Heart right ventricle (tissue), 16 donors: ENCODE measurements around the gene LRRC74A. TPM values are rescaled to one million over a fixed set of nuclear protein-coding genes. Genes with fewer than 3 reads are reported as not detected.

Experiments
- ATAC-seq, 8 donors: fragments of 200-7000 bp; cut with Tn5 transposase; one replicate each; pipeline ENCODE4 v1.9.1; 2020; ENCODE audit warnings: mild to moderate bottlenecking in 8 of 8, moderate library complexity in 8 of 8, moderate number of reproducible peaks in 1 of 8
- DNase-seq, 2 donors: peaks; one replicate each; pipeline ENCODE4 v3.0.0-alpha.2; 2020
- H3K27ac ChIP-seq, 10 donors: fragments of 200-600 bp; sonication (generic) in 2 of 10; one replicate each; pipeline versions ENCODE4 v1.5.0 to v1.8.0; 2020 to 2022; ENCODE audit warnings: mild to moderate bottlenecking in 3 of 10
- H3K27me3 ChIP-seq, 7 donors: fragments of 200-600 bp; one replicate each; pipeline ENCODE4 v1.8.0; 2021 to 2022; ENCODE audit warnings: mild to moderate bottlenecking in 2 of 7
- H3K36me3 ChIP-seq, 9 donors: fragments of 200-600 bp; sonication (generic) in 1 of 9; one replicate each; pipeline versions ENCODE4 v1.5.0 to v1.8.0; 2020 to 2022; ENCODE audit warnings: mild to moderate bottlenecking in 2 of 9
- H3K4me1 ChIP-seq, 9 donors: fragments of 200-600 bp; sonication (generic) in 1 of 9; one replicate each; pipeline versions ENCODE4 v1.5.0 to v1.8.0; 2020 to 2022; ENCODE audit warnings: mild to moderate bottlenecking in 4 of 9
- H3K4me3 ChIP-seq, 10 donors: fragments of 200-600 bp; sonication (generic) in 2 of 10; one replicate each; pipeline versions ENCODE4 v1.5.0 to v1.8.0; 2020 to 2022; ENCODE audit warnings: mild to moderate bottlenecking in 7 of 10, moderate library complexity in 2 of 10
- H3K9me3 ChIP-seq, 11 donors: fragments of 200-600 bp in 10 of 11; sonication (generic) in 2 of 11; one replicate each; pipeline versions ENCODE4 v1.5.0 to v1.8.0; 2013 to 2022; ENCODE audit warnings: mild to moderate bottlenecking in 2 of 11, control low read depth in 1 of 11, moderate library complexity in 1 of 11
- WGBS, 2 donors: extraction: QIAGEN DNeasy Blood & Tissue Kit; methylation state at CpG; one replicate each; pipeline ENCODE4 v1.1.7; 2013; ENCODE audit warnings: inconsistent platforms in 1 of 2; 5-methylcytosine and 5-hydroxymethylcytosine counted together
- intact Hi-C, 10 donors: fragments of 100-400 bp; cut with DNase I; formaldehyde crosslinking; loops; one replicate each; pipeline versions ENCODE4 v1.11.1 to v1.14.2; 2022
- long read RNA-seq, 3 donors: library from polyadenylated mRNA; unstranded; transcript quantifications; one replicate each; pipeline ENCODE4 v2.0.0, GENCODE V29; 2020 to 2021
- polyA plus RNA-seq, 2 donors: library from polyadenylated mRNA; stranded (reverse); fragments of 200-250 nt; gene quantifications; one replicate each; pipeline ENCODE4 v1.2.3, GENCODE V29; 2013
- total RNA-seq, 10 donors: library from RNA; stranded (reverse); fragmentation: NEBNext Ultra II Directional in 3 of 10; extraction: Animal tissue kit (Norgen Biotek cat#: 25700) in 3 of 10; gene quantifications; one replicate each; pipeline versions ENCODE4 v1.2.1 to v1.2.4, GENCODE V29; 2021 to 2023
- TF ChIP-seq, protein P1 (sequence below), 9 donors: fragments of 200-600 bp; sonication (generic) in 2 of 9; IDR thresholded peaks; one replicate each; pipeline versions ENCODE4 v1.5.0 to v1.8.0; 2021 to 2022; ENCODE audit warnings: antibody characterized with exemption in 9 of 9, mild to moderate bottlenecking in 5 of 9, moderate library complexity in 1 of 9
- donor health status: Arrhythmogenic right ventricular cardiomyopathy.
- donor health status: ischemic (EF 13 %, LVEDD 7.1; RV severe dilation, severe dysfunction).
- donor health status: healthy with polysubstance abuse.
- donor health status: DM: no; HTN: yes; CAD: no.
- donor health status: DM: no; HTN: no; CAD: no.
- donor health status: ischemic (EF 25% LVEDD 6.9; RV normal size, moderate dysfunction).
- donor health status: ischemic (EF 25% LVEDD 5.7; RV mildly dilated, moderate dysfunction).
- donor health status: healthy.
- donor health status: DM: yes; HTN: yes; CAD: no.
- donor health status: Ischemic cardiomyopathy.
- donor health status: ischemic (EF 35%, LVEDD 5.7; RV mildly dilated, moderate dysfunction).
- donor health status: nonischemic (EF 11% LVEDD 7.7; RV severe dilation, severe dysfunction).
- donor health status: DM: yes; HTN: yes; CAD: no.
- donor health status: PGD.
- donor health status: ischemic (EF 29% LVEDD 5.4; RV normal size, mild dysfunction).
- donor health status: nonischemic (EF 23%, LVEDD 6.1; RV moderate dilation, normal function).

LRRC74A gene
- total RNA-seq (not detected), polyA plus RNA-seq (not detected)
- long read RNA-seq, donor 1: 0 reads
- long read RNA-seq, donor 2: 0 reads
- long read RNA-seq, donor 3: 0 reads

DNA sequence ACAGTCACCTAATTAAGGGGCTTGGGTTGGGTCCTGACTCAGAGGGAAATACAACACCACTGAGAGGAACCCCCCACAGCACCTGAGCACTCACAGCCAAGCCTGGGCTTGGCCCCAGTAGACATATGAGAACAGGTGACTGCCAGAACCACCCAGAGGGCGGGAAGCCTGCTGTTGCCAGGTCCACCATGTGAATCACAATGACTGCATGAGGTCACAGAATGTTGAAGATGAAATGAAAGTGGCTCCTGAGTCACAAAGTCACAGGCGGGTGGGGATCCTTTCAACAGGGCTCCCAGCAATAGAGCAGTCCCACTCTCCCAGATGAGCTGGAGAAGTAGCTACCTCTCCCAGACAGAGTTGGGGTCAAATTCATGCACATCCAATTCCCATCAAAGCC lies at the start of gene LRRC74A:
Gene LRRC74A, plus strand, starts transcription at position 287 of the 400 bp plus-strand sequence. CDS start 290 bp downstream, outside the sequence.
- intact Hi-C loops: no loop called here
- Histone ChIP-seq H3K36me3 (no peaks in the 10 kb centered on the region), H3K27ac (peak within 1 kb of the TSS in 3 of 10 donors; percentile 81 to 85 (median 82)), H3K4me1 (peaks cover 0 to 38% (median 22%) of the 10 kb centered on the region in 9 donors), H3K4me3 (no peak within 1 kb of the TSS), H3K9me3 (no peaks in the 10 kb centered on the region), H3K27me3 (no peaks in the 10 kb centered on the region)
- no peak for ATAC-seq
- TF ChIP-seq, protein P1, sequence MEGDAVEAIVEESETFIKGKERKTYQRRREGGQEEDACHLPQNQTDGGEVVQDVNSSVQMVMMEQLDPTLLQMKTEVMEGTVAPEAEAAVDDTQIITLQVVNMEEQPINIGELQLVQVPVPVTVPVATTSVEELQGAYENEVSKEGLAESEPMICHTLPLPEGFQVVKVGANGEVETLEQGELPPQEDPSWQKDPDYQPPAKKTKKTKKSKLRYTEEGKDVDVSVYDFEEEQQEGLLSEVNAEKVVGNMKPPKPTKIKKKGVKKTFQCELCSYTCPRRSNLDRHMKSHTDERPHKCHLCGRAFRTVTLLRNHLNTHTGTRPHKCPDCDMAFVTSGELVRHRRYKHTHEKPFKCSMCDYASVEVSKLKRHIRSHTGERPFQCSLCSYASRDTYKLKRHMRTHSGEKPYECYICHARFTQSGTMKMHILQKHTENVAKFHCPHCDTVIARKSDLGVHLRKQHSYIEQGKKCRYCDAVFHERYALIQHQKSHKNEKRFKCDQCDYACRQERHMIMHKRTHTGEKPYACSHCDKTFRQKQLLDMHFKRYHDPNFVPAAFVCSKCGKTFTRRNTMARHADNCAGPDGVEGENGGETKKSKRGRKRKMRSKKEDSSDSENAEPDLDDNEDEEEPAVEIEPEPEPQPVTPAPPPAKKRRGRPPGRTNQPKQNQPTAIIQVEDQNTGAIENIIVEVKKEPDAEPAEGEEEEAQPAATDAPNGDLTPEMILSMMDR (IDR thresholded peaks at IDR 0.05): no peak
- 93 to 94% methylated on average over 2 of the region's 2 CpGs for WGBS, 2 donors
- no peak for DNase-seq

DNA sequence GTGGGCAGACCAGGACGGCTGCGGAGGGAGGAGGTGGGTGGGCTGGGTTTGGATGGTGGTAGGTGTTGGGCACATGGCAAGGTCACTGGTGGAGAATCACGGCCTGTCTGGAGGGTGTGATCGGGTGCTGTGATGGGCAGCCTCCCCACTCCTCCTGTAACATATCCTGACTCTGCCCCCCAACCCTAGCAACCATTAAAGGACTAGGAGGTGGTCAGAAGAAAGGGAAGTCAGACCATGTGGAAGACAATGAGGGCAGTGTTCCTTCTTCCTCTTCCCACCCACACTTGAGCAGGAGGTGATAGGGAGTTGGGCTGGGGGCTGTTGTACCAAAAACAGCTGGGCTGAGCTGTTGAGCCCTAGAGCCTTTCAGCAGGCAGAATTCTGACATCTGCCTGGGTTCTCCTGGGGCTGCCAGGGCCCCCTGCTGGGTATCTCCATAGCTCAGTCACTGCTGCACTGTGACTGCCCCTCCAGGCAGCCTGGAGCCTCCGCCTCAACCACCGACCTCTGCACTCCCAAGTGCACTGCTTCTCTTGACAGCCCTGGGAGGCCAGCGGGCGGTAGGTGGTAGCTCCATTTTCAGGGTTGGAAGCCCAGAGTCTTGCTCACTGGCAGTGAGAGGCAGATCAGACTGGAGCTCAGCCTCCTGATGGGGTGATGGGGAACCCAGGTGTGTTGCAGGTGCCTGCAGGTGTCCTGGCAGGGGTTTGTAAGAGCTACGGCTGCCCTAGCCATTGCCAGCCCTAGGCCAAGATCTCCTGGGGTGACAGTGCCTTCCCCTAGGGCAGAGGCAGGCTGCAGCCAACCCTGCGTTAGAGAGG lies 49.6 kb upstream of the LRRC74A start:
- ATAC-seq (no peak), DNase-seq (peak in 1 of 2 donors; percentile 8)
- H3K36me3 ChIP-seq: peaks cover 0 to 75% (median 7%) of the 10 kb centered on the region in 9 donors
- H3K9me3 ChIP-seq: no peaks in the 10 kb centered on the region
- no peaks in the 10 kb centered on the region for H3K27me3 ChIP-seq
- intact Hi-C loops: no loop called here
- H3K4me3 ChIP-seq: no peak overlapping the region
- peaks cover 20 to 85% (median 61%) of the 10 kb centered on the region in 9 donors for H3K4me1 ChIP-seq
- TF ChIP-seq, protein P1 (IDR thresholded peaks at IDR 0.05): peak in 2 of 9 donors; percentile 6 to 26
- WGBS, 2 donors: 79 to 87% methylated on average over 10 of the region's 10 CpGs
- peak overlapping the region in 7 of 10 donors; percentile 17 to 62 (median 44) for H3K27ac ChIP-seq

DNA sequence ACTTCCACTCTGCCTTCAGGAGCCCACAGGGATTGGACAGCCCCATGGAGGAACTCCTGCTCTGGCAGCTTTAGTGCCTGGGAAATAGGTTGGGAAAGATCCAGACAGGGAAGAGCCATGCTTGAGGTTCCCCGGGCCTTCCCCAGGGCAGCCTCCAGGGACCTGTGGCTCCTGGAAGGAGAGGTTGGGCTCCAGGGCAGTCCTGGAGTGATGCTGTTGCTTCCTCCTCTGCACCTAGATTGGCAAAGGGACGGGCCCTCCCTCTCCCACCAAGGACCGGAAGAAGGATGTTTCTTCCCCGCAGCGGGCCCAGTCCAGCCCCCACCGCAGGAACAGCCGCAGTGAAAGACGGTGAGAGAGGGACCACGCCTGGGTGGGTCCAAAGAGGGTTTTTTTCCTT lies 48.5 kb upstream of the LRRC74A start:
- Histone ChIP-seq H3K4me3 (no peak overlapping the region), H3K36me3 (peaks cover 0 to 86% (median 11%) of the 10 kb centered on the region in 9 donors), H3K4me1 (peaks cover 16 to 85% (median 61%) of the 10 kb centered on the region in 9 donors), H3K9me3 (no peaks in the 10 kb centered on the region), H3K27ac (peak overlapping the region in 9 of 10 donors; percentile 14 to 62 (median 33)), H3K27me3 (no peaks in the 10 kb centered on the region)
- DNase-seq (peak in 1 of 2 donors; percentile 15), ATAC-seq (peak in 1 of 8 donors; percentile 6)
- TF ChIP-seq, protein P1 (IDR thresholded peaks at IDR 0.05): no peak
- WGBS, 2 donors: 53 to 70% methylated on average over 9 of the region's 9 CpGs
- intact Hi-C loops: no loop called here

DNA sequence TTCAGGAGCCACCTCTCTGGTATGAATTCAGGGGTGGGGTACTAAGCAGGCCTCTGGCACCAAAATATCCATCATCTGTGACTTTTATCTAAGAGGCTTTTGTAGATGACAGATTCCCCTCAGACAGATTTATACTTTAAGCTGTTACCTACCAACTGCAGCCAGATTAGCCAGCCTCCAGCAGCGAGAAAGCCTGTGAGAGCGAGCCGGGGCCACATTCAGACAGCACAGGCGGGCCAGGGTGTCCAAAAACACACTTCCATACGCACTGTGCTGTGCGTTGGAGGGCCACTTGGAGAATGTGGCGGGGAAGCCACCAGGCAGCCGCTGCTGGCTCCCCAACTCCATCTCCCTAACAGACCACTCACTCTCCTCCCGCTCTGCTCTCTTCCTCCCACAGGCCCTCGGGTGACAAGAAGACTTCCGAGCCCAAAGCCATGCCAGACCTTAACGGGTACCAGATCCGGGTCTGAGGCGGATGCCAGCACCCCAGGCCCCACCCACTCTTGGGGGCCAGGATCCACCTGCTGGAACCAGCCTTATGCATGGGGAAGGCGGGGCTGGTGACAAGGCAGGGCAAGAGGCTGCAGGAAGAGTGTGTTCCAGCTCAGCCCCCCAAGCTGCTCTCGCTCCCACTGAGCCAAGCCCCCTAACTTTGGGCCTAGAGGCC lies 47.5 kb upstream of the LRRC74A start:
- H3K36me3 ChIP-seq: peaks cover 0 to 90% (median 11%) of the 10 kb centered on the region in 9 donors
- intact Hi-C loops: no loop called here
- peaks cover 10 to 85% (median 63%) of the 10 kb centered on the region in 9 donors for H3K4me1 ChIP-seq
- DNase-seq (no peak), ATAC-seq (no peak)
- H3K27ac ChIP-seq: peak overlapping the region in 3 of 10 donors; percentile 33 to 62 (median 38)
- no peaks in the 10 kb centered on the region for H3K27me3 ChIP-seq
- TF ChIP-seq, protein P1 (IDR thresholded peaks at IDR 0.05): no peak
- H3K4me3 ChIP-seq: no peak overlapping the region
- H3K9me3 ChIP-seq: no peaks in the 10 kb centered on the region
- 87% methylated on average over 16 of the region's 16 CpGs for WGBS, 2 donors
